GM18520 (cell line): ENCODE results near the gene MED12L.
"Not testable (repeated sequence)": the region's sequence is repeated elsewhere in the genome, so short reads cannot be mapped to it uniquely, and the experiment has no call there.

Experiments used
- ATAC-seq: cut with Tn5 transposase; IDR thresholded peaks from one replicate; pipeline ENCODE4 v1.9.1; 2021; ENCODE audit not compliant: unreplicated experiment

The MED12L gene

DNA sequence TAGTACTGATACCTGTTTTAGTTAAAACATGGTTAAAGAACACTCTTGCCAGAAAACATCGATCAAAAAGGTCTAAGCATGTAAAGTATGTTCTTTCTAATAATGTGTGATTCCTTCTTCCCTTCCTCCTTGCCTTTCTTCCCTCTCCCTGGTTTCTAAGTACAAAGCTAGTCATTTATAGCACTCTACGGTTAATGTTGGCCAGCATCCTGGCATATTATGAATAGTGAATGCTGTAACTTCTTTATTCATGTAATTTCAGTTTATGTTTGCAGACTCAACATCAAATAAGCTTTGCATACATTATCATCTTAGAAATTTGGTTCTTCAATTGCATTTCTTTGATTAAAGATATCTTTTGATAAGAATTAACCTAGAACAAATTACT is 272.0 kb downstream of the MED12L start:
- ATAC-seq: no peak

DNA sequence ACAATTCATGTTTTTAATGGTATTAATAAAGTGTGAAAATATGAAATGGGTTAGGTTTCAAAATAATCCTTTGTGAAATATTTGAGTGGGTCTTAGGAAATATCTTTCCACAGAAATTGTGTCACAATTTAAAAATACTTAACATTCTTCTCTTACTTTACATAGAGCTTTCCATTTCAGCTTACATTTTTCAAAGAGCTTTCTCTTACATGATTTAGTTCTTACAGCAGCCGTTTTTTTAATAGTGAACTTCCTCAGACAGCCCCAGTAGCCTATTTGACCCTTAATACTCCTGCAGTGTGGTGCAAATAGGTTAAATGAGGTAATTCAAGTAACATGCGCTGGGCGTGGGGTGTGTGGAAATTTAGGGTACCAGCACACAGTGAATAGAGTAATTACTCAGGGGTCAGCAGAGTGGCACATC is 277.3 kb downstream of the MED12L start:
- no peak for ATAC-seq

DNA sequence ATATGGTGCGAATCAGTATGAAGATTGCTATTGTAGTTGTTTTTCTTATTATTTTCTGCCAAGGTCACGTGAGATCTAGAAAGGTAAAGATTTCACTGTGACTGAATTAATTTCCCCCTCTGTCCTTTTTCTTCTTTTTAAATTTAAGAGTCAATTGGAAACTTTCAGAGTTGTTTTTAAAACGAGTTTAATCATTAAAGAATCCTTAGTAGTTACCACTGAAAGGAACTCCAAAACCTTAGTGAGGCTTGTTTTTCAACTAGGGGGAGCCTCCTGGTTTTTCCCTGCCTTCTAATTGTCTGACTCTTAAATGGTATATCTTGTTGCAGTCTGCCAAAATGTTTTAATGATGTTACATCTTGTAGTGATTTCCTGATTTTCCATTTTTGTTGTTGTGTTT is 281.5 kb downstream of the MED12L start:
- ATAC-seq: no peak

DNA sequence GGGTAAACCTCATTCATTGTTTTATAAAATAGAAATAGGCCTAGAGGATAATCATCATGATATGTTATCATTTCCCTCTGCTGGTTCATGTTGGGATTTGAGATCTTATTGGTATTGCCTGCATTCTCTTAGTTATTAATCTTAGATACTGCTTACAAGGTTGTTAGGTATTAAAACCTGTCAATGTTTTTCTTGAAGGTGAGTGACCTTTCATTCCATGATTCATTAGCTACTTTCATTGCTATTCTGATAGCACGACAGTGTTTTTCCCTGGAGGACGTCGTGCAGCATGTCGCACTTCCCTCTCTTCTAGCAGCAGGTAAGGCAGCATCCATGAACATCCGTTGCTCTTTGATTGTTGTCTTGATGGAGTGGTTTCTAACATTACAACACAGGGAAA is 282.0 kb downstream of the MED12L start:
- no peak for ATAC-seq

DNA sequence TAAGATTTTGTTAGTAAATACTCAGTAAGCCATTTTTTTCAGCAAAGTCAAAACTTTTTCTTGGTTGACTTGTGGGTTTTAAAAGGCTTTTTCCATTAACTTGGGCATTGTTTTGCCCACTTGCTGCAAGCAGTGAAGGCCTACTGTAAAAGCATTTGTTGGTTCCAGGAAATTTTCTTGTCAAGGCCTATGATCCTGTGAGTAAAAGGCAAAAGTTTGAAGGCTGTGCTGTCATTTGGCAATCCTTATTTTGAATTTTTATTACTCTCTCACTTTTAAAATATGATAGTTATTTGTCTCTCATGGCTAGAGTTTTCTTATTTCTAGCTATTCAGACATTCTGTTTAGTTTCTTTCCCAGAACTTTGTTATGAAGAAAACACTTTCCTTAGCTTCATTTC is 286.1 kb downstream of the MED12L start:
- ATAC-seq: no peak

DNA sequence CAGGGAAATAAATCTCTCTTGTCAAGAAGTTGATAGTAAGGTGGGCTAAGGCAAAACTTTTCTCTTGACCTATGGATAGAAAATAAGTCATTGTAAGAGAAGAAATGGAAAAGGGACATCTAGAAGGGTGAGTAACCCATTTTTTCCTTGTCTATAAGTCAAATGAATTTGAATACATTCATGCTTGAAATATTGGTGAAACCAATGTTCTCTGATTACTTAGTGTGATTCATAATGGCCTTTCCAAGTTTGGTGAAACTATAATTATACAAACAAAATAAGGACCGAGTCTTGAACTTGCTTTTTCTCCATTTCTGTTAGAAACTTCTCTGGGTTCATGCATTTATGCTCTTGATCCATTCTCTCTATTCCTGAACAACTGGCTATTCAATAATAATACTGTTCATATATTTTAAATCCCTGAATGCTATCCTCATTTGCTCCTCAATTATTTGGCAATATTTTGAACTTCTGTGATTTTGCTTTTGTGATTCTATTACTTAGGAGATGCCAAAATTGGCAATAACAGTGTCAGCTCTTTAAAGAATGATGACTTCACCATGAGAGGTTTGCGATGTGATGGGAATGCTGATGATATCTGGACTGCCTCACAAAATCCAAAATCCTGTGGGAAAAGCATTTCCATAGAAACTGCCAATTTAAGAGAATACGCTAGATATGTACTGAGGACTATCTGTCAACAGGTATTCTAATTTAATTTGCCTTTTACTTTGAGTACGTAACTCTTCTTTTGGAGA is 286.8 kb downstream of the MED12L start:
- ATAC-seq: no peak

DNA sequence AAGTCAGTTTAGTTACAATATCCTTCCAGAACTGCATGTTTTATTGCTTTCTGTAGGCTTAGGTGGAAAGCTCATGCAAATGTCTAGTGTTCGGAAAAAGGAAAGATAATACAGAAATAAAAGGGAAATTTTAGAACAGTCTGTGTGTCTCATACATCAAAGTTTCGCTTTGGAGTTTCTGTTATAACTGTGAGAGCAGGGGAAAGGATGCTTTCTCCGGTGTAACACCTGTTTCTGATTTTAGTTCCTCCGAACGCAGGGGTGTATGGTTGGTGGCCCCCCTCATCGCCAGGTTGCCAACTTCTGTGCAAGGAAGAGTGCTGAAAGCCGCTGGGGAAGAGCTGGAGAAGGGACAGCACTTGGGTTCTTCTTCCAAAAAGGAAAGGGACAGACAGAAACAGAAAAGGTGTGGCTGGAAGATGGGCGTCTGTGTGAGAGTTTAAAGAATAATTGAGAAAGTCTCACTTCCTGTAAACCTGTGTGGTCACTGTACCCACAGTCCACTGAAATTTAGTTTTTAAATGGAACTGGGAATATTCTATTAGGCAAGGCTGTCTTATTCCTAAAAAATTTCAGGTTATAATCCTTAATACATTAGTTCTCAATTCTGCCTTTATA is 292.4 kb downstream of the MED12L start:
- no peak for ATAC-seq

DNA sequence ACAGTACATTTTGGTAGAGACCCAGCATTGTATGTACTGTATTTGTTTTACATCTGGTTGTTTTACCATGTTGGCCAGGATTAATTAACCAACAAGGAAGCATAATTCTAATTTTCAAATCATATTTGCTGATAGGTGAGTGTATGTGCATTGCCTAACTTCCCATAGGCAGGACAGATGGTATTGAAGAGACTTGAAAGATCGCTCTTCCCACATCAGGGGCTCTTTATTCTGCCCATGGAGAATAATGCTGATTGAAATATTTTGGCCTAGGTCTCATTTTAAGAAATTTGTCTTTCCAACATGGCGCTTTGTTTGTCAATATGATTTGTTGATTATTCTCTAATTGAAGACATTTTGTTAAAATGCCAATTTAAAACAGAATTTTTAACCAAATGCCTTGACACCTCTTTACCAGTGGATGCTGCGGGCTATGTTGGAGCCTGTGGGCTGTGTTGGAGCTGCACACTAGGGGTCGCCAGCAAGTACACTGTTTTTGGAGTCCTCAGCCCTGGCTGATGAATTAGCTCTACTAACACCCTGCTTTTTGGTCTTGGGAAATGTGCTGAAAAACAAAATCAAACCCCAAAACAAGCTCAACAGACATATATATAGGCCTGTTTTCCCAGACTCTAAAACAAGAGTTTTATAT is 293.7 kb downstream of the MED12L start:
- ATAC-seq: no peak

DNA sequence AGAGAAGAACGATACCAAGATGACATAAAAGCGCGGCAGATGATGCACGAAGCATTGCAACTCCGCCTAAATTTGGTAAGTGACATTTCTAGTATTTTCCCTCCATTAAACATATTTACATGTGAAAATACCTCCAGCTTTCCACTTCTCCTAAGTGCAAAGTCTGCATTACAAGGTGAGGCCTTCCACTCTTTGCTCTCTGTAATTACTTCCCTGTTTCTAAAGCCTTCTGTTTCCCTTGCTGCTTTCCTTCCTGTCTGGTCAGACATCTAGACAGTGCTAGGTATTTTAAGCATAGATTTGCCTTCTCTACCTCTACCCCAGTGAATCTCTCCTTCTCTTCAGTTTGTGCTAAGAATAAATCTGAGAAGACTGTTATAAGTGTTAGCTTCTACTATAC is 297.2 kb downstream of the MED12L start:
- no peak for ATAC-seq

DNA sequence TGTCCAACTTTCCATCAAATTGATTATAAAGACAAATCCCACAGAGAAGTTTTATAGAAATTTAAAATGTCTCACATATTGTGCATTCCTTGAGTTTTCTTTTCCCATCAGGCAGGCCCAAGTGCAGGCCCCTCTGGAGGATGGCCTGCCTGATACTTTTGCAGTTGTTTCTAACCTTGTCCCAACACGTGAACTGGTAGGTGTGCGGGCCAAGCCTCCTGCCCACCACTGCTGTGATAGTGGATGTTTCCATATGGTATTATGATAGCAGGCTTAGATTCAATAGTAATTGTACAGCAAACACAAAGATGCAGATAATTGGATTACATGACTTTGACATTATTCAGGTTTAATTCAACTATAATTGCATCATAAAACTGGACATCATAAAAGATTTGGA is 297.6 kb downstream of the MED12L start:
- no peak for ATAC-seq

DNA sequence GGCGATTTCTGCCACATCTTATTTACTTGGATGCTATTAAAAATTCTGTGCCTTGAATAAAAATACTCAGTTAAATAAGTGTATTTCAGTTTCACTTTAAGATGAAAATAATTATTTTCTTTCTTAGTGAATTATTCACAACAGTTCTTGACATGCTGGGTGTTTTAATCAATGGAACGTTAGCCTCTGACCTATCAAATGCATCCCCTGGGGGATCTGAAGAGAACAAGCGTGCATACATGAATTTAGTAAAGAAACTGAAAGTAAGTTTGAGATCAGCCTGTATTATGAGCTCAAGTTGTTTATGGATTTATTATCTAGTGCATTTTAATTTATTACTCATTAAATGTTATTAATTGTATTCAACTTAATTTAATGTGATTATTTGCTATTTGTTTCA is 298.5 kb downstream of the MED12L start:
- ATAC-seq: peak; percentile 45

DNA sequence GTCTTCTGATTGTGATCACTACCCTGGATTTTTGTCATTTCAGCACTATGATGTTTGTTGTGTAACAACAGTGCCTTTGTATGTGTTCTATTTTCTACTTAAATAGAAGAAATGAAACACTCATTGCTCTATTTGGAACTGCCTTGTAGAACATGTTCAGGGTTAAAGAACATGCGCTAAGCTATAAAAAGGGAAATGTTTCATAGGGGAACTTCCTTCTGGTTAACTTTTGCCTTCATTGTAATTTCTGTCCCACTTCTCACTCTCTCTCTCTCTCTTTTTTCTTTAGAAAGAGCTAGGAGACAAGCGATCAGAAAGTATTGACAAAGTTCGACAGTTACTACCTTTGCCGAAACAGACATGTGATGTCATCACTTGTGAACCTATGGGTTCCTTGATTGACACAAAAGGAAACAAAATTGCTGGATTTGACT is 299.3 kb downstream of the MED12L start, which contains the start of gene P2RY12:
P2RY12 (minus strand) TSS at position 13 of the 434 bp plus-strand sequence. CDS start 45,908 bp downstream, outside the sequence.
- peak; percentile 43 for ATAC-seq

DNA sequence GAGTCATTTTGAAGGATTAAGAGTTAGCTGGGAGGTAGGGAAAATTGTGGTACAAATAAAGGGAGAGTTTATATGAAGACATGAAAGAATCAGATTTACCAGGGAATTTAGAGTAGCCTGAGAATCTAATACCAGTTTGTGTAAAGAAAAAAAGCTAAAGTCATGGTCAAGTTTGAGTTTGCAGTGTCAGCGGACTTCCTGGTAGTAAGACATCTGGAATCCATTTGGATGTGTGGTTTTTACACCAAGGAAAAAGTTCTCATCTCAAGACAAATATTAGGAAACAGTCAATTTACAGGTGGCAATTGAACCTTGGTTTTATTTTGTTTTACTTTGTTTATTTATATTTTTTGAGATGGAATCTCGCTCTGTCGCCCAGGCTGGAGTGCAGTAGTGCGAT is 300.6 kb downstream of the MED12L start:
- no peak for ATAC-seq

DNA sequence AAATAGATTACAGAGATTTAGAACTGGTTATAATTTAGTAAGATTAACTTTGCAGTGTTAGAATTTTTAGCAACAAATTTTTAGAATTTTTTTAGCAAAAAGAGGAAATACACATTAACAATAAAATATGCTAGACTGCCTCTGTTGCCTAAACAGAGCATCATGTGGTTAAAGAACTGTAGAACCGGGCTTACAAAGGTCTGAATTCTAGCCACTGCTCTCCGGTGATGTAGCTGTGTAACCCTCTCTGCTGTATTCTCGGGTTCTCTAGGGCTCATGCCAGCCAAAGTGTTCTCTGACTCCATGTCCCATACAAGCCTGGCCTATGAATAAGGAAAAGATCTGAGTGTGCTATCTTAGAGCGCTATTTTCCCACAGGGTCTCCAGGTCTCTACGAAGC is 302.0 kb downstream of the MED12L start:
- ATAC-seq: no peak

DNA sequence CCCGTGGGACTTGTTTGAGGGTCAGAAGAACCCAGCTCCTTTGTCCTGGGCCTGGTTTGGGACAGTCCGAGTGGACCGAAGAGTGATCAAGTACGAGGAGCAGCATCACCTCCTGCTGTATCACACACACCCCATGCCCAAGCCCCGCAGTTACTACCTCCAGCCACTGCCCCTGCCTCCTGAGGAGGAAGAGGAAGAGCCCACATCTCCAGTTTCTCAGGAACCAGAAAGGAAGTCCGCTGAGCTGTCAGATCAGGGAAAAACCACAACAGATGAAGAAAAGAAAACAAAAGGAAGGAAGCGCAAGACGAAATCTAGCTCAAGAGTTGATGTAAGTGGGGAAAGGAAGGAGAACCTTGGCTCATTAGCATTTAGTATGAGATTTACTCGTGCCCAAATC is 302.4 kb downstream of the MED12L start:
- ATAC-seq: no peak

DNA sequence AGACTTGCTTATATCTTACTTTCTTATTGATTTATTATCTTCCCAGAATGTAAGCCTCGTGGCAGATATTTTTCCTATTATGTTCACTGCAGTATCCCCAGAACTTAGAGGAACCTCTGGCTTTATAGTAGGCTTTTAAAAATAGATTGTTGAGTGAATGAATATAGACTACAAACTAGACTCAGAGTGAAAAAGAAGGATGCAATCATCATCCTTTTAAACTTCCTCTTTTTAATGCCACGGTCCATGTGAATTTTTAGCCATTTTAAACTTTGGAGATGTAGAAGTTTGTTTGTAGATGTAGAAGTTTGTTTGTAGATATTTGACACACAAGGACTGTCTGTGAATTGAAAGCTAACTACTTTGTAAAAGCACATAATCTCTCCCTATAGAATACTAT is 306.3 kb downstream of the MED12L start:
- no peak for ATAC-seq

DNA sequence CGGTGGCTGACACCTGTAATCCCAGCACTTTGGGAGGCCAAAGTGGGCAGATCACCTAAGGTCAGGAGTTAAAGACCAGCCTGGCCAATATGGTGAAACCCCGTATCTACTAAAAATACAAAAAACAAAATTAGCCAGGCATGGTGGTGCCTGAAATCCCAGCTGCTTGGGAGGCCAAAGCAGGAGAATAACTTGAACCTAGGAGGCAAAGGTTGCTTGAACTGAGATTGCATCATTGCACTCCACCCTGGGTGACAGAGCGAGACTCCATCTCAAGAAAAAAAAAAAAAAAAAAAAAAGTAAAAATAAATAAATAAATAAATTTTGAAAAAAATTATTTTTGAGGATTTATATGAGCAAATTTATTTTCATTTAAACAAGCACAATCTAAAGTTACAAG is 306.7 kb downstream of the MED12L start:
- not testable (repeated sequence) for ATAC-seq

DNA sequence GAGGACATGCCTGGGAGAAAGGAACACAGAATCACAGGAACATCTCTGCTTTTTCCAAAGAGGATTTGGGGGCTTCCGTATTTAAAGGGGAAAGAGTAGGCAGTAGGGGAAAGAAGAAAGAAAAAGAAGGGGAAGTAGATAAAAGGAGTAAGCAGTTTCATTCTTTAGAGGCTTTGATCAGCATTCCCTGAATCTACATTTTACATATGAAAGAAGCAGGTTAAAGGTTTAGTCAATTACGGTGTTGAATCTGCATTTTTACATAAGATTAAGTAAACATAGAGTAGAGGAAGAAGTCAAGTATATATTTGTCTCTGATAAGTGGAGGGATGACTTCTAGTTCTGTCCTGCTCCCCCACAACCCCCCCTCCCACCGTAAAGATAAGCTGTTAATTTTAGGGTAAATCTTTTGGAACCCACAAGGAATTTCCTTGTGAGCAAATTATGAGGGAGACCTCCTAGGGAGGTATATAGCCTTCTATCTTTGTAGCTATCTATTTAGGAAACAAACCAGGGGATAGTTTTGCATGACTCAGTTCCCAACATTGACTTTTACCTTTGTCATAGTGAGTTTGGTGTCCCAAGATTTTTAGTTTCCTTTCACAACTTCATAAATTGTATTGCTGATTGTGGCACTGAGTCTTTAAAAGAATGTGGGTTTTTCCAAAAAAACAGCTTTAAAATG is 307.8 kb downstream of the MED12L start:
- ATAC-seq: no peak

DNA sequence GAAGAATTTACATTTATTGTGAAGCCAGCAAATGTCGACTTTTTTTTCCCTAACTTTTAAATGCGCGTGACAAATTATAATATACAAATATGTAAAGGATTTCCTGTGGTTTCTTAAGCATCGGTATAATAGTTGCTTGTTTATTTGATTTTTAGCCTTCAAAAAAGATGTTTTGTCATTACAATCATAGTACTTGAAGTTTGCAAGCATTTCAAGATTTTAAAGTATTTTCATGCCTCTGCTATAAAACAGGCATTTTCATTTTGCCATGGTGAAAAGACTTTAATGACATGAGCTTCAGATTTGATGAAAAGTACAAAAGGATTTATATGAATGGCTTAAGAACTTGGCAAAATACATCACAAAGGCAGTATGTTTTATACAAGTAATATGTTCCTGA is 308.5 kb downstream of the MED12L start:
- no peak for ATAC-seq

DNA sequence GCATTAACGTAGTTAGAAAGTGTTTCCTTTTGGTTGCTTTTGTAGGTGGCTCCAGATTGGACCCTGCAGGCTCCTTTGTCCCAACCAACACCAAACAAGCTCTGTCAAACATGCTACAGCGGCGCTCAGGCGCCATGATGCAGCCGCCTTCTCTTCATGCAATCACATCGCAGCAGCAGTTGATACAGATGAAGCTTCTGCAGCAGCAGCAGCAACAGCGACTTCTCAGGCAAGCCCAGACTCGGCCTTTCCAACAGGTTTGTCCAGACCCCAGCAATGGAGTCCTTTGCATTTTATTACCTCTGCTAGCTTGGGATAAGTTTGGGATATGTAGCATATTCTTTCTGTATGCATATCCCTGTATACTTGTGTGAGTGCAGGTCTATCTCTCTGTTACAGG is 309.1 kb downstream of the MED12L start:
- no peak for ATAC-seq

DNA sequence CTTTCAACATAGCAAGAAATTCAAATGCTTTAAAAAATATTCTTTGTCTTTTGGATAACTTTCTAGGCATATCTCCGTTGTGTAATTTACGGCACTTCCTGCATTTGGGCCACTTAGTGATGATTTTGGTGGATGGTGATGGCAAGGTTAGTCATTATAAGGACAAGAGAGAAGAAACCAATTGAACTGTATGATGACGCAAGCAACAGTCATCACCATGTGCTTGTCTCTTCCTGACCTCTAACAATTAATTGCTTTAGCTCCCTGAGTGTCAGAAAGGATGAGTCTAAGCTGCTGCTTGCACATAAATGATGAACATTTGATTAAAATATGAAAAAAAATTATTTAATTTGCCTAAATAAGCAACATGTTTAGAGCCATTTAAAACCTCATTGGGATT is 310.3 kb downstream of the MED12L start:
- ATAC-seq: no peak

DNA sequence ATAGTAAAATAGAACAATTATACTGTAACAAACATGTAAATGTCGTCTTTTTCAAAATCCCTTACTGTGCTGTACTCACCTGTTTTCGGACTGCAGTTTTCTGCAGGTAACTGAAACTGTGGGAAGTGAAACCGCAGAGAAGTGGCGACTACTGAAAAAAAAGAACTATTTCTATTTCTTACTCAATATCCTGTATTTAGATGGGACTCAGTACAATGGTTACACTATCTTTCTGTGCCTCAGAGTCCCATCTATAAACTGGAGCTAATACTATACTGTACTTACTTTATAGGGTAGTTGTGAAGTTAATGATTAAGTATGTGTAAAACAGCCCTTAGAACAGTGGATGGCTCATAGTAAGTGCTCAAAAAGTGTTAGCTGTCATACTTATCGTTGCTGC is 313.4 kb downstream of the MED12L start:
- ATAC-seq: no peak
